ENCODE results near the gene ZNF316.
"Not testable (repeated sequence)": the region's sequence is repeated elsewhere in the genome, so short reads cannot be mapped to it uniquely, and the experiment has no call there.

Gene ZNF316

DNA sequence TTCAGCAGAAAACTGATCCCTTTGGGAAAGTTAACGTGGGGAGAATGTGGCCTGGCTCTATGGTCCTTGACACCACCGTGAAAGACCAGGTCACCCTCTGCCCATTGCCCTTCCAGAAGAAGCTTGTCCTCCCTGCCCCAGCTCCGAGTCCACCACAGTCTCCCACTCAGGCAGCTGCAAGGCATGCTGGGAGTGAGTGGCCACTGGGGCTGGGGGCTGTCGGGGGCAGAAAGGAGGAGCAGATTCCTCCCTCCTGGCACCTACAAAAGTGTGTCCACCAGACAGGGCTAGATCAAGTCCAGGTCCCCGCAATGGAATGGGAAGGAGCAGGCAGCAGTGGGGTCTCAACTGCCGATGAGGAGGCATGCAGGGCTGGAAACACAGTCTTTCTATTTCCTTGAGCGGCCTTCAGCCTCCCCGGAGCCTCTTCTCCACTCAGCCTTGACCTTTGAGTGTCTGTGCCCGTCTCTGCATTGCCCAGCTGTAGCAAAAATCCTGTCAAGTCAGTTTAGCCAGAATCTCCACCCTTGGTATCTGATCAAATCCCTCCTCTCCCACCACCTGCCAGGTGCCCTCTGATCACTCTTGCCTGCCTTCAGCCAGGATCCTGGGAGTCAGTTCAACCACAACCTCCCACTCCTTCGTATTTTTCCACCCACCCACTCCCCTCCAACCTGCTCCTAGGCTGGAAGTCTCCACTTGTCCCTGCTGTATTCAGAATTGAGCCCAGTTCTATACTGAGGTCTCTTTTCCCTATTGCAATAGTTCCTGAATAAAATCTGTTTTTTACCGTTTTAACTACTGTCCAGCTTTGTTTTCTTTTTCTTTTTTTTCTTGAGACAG, 6.9 kb upstream of the ZNF316 start:
- ChIA-PET CTCF (interaction anchor here (1.0 kb wide), 1 partner anchor 26 kb away, joined by 3 read pairs; no protein-coding TSS in a partner anchor), POLR2A (interaction anchor here (0.5 kb wide), 1 partner anchor 8 kb away, joined by 5 read pairs; no protein-coding TSS in a partner anchor)
- TF ChIP-seq, protein P1, sequence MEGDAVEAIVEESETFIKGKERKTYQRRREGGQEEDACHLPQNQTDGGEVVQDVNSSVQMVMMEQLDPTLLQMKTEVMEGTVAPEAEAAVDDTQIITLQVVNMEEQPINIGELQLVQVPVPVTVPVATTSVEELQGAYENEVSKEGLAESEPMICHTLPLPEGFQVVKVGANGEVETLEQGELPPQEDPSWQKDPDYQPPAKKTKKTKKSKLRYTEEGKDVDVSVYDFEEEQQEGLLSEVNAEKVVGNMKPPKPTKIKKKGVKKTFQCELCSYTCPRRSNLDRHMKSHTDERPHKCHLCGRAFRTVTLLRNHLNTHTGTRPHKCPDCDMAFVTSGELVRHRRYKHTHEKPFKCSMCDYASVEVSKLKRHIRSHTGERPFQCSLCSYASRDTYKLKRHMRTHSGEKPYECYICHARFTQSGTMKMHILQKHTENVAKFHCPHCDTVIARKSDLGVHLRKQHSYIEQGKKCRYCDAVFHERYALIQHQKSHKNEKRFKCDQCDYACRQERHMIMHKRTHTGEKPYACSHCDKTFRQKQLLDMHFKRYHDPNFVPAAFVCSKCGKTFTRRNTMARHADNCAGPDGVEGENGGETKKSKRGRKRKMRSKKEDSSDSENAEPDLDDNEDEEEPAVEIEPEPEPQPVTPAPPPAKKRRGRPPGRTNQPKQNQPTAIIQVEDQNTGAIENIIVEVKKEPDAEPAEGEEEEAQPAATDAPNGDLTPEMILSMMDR (IDR thresholded peaks at IDR 0.05; ENCODE audit: control extremely low read depth, extremely low read depth, low read depth, missing control alignments): no peak
- no peak for DNase-seq (ENCODE audit: extremely low spot score)

DNA sequence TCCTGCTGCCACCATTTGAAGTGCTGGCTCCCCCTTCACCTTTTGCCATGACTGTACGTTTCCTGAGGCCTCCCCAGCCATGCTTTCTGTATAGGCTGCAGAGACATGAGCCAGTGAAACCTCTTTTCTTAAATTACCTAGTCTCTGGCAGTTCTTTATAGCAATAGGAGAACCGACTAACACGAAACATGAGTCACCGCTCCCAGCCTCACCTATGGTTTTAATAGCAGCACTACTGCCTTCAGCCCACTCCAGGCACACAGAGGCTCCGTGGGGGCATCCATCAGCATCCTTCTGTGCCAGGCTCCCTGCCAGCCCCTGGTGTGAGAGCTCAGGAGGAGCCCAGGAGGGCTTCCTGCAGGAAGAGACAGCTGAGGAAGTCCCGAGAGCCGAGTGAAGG, 5.5 kb upstream of the ZNF316 start:
- TF ChIP-seq, protein P1 (IDR thresholded peaks at IDR 0.05; ENCODE audit: control extremely low read depth, extremely low read depth, low read depth, missing control alignments): no peak
- no peak for DNase-seq (ENCODE audit: extremely low spot score)
- ChIA-PET POLR2A (no interaction called here), CTCF (interaction anchor here (1.3 kb wide), 1 partner anchor 14 kb away, joined by 4 read pairs; no protein-coding TSS in a partner anchor)

DNA sequence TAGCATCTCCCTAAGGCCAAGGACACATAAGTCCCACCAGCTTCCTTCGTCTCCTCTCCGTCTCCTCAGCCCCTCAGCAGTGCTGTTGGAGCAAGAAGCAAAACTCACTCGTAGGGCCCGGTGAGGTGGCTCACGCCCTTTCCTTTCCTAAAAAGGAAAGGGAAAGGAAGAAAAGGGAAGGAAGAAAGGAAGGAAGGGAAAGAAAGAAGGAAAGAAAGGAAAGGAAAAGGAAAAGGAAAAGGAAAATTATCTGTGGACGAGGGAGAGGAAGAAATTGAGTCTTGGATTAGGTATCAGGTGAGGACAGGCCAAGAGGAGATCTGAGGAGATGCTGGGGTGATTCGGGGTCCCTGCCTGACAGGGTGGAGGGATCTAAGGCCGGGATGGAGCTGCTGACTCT, 3.1 kb upstream of the ZNF316 start:
- DNase-seq (ENCODE audit: extremely low spot score): no peak
- POLR2A ChIA-PET: no interaction called here
- TF ChIP-seq, protein P1 (IDR thresholded peaks at IDR 0.05; ENCODE audit: control extremely low read depth, extremely low read depth, low read depth, missing control alignments): no peak
- CTCF ChIA-PET: no interaction called here

DNA sequence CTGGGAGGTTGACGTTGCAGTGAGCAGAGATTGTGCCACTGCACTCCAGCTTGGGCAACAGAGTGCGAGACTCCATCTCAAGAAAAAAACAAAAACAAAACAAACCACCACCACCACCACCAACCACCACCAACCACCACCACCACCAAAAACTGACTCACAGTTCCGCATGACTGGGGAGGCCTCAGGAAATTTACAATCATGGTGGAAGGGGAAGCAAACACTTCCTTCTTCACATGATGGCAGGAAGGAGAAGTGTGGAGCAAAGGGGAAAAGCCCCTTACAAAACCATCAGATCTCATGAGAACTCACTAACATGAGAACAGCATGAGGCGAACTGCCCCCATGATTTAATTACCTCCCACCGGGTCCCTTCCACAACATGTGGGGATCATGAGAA, 2.1 kb upstream of the ZNF316 start:
- CTCF ChIA-PET; DNase-seq (ENCODE audit: extremely low spot score); POLR2A ChIA-PET: not testable (repeated sequence)

DNA sequence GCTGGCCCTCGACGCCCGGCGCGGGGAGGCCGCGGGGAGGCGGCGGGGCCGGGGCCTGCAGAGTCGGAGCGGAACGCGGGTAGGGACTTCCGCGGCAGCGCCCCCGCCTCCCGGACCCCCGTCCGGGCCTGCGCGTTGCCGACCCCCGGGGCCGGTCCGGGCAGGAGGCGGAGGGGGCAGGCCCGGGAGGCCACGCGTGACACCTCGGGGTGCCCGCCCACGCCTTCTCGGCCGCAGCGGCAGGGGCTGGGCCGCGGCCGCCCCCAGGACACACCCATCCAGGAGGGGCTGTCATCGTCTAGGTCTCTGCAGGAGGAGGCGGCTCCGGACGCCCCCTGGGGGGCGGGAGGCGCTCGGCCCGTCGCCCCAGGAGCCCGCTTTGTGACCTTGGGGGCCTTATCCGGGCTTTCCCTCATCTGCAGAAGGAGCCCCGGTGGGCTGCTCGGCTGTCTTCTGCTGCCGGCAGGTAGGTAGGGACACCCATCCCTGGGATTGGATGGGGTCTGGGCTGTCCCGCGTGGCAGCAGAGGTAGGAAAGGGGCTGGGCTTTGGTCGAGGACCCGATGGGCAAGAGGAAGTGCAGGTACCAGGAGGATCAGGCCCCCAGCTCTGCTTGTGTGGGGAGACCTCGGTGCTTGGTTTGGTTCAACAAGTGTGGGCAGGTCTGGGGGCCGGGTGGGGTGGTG, 569 bp downstream of the ZNF316 start:
- TF ChIP-seq, protein P1 (IDR thresholded peaks at IDR 0.05; ENCODE audit: control extremely low read depth, extremely low read depth, low read depth, missing control alignments): peak; percentile 59
- peak; percentile 92 for DNase-seq (ENCODE audit: extremely low spot score)
- ChIA-PET CTCF (interaction anchor here (0.9 to 1.4 kb wide), 2 partner anchors 91 to 191 kb away, joined by 3 read pairs; partner anchors contain the start of gene DAGLB), POLR2A (interaction anchor here (0.6 kb wide), 1 partner anchor 8 kb away, joined by 5 read pairs; no protein-coding TSS in a partner anchor)

DNA sequence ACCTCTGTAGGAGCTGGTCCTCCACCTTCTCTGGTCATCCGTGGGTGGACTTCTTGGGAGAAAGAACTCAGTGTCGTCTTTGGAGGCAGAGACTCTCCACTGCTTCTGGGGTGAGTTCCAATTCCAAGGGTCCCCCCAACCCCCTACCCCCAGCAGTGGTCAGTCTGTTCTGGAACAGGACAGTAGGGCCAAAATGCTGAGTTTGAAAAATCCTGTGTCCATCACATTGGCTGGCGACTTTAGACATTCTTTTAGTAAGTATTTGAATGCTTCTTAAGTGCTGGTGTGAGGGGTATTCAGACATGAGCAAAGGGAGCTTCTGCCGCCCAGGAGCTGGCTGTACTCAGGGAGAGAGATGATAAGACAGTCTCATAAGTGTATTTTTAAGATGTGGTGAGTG, 1.9 kb downstream of the ZNF316 start:
- no peak for DNase-seq (ENCODE audit: extremely low spot score)
- TF ChIP-seq, protein P1 (IDR thresholded peaks at IDR 0.05; ENCODE audit: control extremely low read depth, extremely low read depth, low read depth, missing control alignments): no peak
- ChIA-PET CTCF (interaction anchor here (1.2 to 1.4 kb wide), 2 partner anchors 61 to 90 kb away, joined by 3 read pairs; partner anchors contain the start of gene ZDHHC4), POLR2A (no interaction called here)
